Esophagus muscularis mucosa (tissue), 3 donors: ENCODE measurements around the gene COX4I1.

ENCODE experiments used
- EP300 ChIP-seq: sonication (generic); formaldehyde crosslinking; IDR thresholded peaks from one replicate; pipeline ENCODE4 v1.6.1; 2017; ENCODE audit warnings: antibody characterized with exemption
- TF ChIP-seq, protein P1 (sequence below), 3 experiments: fragments of 200-600 bp in 2 of 3; fragments of 450-650 bp in 1 of 3; sonication (generic) in 2 of 3; IDR thresholded peaks; one replicate each; pipeline ENCODE4 v1.5.1; 2017 to 2019; ENCODE audit warnings: antibody characterized with exemption in 3 of 3, mild to moderate bottlenecking in 2 of 3, moderate library complexity in 1 of 3

DNA sequence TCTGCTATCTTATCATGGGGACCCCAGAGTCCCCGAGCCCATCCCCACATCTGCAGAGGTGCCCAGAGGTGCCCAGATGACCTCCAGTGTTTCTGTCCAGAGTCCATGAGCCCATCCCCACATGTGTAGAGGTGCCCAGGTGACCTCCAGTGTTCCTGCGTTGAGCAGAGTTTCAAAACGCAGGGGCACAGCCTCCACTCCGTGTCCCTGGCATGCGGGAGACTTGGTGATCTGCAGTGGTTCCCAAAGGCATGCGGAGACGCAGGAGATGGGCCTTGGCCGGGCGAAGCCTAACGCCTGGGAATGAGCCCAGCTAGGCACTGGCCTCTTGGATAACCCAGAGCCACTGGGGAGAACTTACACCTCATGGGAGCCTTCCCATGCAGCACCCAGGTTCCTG is 41.3 kb downstream of the COX4I1 start:
- TF ChIP-seq, protein P1, sequence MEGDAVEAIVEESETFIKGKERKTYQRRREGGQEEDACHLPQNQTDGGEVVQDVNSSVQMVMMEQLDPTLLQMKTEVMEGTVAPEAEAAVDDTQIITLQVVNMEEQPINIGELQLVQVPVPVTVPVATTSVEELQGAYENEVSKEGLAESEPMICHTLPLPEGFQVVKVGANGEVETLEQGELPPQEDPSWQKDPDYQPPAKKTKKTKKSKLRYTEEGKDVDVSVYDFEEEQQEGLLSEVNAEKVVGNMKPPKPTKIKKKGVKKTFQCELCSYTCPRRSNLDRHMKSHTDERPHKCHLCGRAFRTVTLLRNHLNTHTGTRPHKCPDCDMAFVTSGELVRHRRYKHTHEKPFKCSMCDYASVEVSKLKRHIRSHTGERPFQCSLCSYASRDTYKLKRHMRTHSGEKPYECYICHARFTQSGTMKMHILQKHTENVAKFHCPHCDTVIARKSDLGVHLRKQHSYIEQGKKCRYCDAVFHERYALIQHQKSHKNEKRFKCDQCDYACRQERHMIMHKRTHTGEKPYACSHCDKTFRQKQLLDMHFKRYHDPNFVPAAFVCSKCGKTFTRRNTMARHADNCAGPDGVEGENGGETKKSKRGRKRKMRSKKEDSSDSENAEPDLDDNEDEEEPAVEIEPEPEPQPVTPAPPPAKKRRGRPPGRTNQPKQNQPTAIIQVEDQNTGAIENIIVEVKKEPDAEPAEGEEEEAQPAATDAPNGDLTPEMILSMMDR (IDR thresholded peaks at IDR 0.05): no peak
- no peak for TF ChIP-seq EP300
